ENCODE measurements around the gene PROM1.

Gene PROM1

DNA sequence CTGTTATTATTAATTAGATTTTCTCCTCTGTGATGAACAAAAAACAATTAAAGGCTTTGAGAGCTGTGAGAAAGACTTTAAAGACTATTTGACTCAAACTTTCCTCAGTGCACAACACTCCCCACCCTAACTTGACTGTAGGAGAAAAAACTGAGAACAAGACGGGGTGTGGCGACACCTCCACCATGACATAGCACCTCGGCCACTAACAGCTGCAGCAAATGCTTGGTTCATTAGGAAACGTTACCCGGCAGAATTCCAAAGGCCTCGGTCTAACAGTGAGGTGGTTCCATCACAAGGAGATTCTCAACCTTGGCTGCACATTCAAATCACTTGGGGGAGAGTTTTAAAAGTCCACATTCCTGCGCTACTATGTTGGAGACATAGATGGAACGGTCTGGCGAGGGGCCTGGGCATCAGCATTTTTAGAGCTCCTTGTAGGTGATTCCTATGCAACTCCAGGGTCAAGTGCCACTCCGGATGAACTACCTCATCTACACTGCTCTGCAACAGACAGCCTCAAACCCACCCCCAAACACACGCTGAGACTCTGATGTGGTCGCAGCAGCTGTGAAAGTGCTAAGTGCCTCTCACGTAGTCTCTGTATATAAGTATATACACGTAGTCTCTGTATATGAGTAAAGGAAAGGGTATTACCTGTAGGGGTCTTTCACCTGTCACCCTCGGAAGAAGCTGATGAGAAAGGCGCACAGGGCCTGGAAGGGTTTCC lies 121.9 kb downstream of the PROM1 start:
- FAIRE-seq (no peak), DNase-seq (ENCODE audit: insufficient read length, low spot score) (no peak)
- TF ChIP-seq POLR2A (IDR thresholded peaks at IDR 0.05; ENCODE audit: low read depth, low read length): no peak

DNA sequence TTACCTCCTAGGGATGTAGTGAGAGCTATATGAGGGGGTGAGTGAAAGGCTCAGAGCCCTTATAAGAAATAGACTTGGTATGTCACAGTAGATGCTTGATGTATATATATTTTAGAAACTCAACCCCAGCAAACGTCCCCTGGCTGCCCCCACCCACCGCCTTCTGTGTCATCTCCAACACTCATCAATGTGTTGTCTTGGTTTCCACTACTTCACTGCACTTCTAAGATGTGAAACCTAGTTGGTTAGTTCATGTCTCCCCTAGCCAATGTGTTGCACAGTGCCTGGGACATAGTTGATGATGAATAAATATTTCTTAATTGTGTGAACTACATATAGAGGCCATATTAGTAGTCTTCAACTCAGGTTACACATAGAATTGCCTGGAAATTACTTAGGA lies 125.3 kb downstream of the PROM1 start:
- no peak for FAIRE-seq
- no peak for TF ChIP-seq POLR2A (IDR thresholded peaks at IDR 0.05; ENCODE audit: low read depth, low read length)
- no peak for DNase-seq (ENCODE audit: insufficient read length, low spot score)

DNA sequence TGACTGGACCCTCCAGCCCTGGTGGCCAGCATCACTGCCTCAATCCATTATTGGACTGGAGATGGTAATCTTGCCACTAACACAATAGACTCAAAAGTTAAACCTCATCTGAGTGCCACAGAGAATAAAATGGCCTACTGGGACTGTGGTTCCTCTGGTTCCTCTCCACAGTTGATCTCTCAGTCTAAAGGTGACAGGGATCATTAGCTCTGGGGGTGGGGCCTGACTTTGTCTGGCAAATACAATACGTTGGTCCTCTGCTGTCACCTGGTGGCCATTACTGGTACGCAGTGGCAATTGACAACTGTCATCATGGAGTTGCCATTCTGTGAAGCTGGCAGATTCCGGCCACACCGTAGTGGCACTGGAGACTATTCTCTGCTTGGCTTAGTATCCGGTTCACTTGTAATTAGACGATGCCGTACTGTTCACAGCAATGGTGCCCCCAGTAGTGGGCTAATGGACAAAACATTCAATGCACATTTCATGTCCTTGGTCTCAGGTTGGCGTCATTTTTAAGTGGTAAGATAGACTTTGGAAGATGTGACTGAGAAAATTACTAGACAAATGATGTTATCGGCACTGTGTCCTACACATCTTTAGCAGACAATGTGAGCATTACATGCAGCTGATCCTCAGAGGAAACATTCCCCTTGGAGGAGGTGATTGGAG lies 127.5 kb downstream of the PROM1 start:
- FAIRE-seq: no peak

DNA sequence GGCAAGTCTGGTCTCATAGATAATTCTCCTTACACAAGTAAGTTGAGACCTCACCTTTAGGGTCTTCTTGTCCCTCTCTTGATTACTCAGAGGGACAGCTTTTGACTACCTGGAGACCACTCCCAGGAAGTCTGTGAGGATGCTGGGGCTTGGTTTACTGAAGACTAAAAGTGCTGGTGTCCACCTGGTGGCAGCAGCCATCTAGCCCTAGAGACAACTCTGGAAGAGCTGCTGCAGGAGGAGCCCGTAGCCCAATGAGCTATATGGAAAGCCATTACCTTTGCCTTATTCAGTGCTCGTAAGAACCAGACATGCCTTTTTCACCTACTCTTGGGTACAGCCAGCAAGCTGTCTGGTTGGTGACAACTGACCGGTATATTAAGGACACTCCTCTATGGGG lies 128.2 kb downstream of the PROM1 start:
- FAIRE-seq (no peak), DNase-seq (ENCODE audit: insufficient read length, low spot score) (no peak)
- TF ChIP-seq POLR2A (IDR thresholded peaks at IDR 0.05; ENCODE audit: low read depth, low read length): no peak

More for the DNA sequence above, 127.5 kb downstream of the PROM1 start:
- peak; percentile 36 for DNase-seq (ENCODE audit: insufficient read length, low spot score)
- no peak for TF ChIP-seq POLR2A (IDR thresholded peaks at IDR 0.05; ENCODE audit: low read depth, low read length)

DNA sequence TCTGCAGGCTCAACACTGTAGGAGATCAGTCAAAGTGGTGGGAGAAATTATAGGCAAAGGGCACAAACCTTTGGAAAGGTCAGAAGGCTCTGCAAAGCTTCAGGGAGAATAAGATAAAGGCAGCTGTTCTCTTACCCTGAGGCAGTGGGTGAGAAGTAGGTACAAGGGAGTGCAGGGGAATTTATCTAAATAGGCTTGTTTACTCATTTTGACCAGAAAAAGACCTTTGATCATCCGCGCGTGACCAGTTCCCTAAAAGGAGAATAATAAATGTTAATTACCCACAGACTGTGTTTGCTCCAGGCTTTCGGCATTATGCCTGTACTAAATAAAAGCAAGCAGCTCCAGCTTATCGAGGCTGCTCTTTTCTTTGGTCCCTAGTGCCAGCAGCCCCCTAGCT lies 130.2 kb downstream of the PROM1 start:
- no peak for TF ChIP-seq POLR2A (IDR thresholded peaks at IDR 0.05; ENCODE audit: low read depth, low read length)
- no peak for DNase-seq (ENCODE audit: insufficient read length, low spot score)
- FAIRE-seq: no peak

- DNase-seq (ENCODE audit: insufficient read length, low spot score) (no peak), FAIRE-seq (no peak)
- TF ChIP-seq POLR2A (IDR thresholded peaks at IDR 0.05; ENCODE audit: low read depth, low read length): no peak
Measured at GRCh38 chr4:15951781-15952180, 132.0 kb downstream of the PROM1 start.

- FAIRE-seq (no peak), DNase-seq (ENCODE audit: insufficient read length, low spot score) (no peak)
- TF ChIP-seq POLR2A (IDR thresholded peaks at IDR 0.05; ENCODE audit: low read depth, low read length): no peak
Measured at GRCh38 chr4:15948826-15949225, 135.0 kb downstream of the PROM1 start.

- no peak for TF ChIP-seq POLR2A (IDR thresholded peaks at IDR 0.05; ENCODE audit: low read depth, low read length)
- no peak for FAIRE-seq
Measured at GRCh38 chr4:15947684-15948083, 136.1 kb downstream of the PROM1 start.

DNA sequence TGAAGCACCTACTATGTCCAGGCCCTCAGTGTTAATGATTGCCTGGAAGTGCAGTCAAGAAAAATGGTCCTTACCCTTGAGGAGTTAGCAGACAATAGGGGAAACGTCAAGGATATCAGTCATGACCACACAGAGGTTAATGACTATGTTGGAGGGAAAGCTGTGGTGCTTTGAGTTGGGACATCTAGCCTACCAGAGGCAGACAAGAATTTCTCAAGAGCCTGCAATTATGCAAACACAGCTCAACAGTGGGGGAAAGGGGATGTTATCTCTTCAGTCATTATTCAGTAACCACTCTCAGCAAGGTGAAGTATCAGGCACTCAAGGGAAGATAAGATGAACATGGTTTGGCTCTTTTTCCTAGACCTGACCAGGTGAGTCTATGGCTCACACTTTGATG lies 138.3 kb downstream of the PROM1 start:
- FAIRE-seq: no peak
- DNase-seq (ENCODE audit: insufficient read length, low spot score): no peak
- no peak for TF ChIP-seq POLR2A (IDR thresholded peaks at IDR 0.05; ENCODE audit: low read depth, low read length)

More at GRCh38 chr4:15947684-15948083, 136.1 kb downstream of the PROM1 start:
- no peak for DNase-seq (ENCODE audit: insufficient read length, low spot score)

DNA sequence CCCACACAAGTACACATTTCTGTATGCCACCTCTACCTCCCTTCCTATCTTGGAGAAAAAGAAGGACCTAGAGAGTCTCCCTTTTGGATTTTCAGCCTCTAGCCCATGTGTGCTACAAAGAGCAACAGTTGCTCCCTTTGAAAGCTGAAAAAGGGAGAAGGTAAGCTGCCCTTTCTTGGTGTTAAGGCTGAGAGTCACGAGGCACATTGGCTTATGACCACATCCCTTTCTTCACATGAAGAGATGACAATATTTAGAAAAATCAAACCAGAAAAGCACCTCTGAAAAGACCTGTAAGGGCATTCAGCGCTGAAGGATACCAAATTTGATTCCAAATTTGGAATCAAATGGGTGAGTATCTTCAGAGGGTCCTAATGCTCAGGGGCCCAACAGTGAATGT lies 138.9 kb downstream of the PROM1 start:
- DNase-seq (ENCODE audit: insufficient read length, low spot score) (no peak), FAIRE-seq (no peak)
- TF ChIP-seq POLR2A (IDR thresholded peaks at IDR 0.05; ENCODE audit: low read depth, low read length): no peak

GRCh38 chr4:15942283-15942682 lies 141.5 kb downstream of the PROM1 start:
- DNase-seq (ENCODE audit: insufficient read length, low spot score) (no peak), FAIRE-seq (no peak)
- no peak for TF ChIP-seq POLR2A (IDR thresholded peaks at IDR 0.05; ENCODE audit: low read depth, low read length)

DNA sequence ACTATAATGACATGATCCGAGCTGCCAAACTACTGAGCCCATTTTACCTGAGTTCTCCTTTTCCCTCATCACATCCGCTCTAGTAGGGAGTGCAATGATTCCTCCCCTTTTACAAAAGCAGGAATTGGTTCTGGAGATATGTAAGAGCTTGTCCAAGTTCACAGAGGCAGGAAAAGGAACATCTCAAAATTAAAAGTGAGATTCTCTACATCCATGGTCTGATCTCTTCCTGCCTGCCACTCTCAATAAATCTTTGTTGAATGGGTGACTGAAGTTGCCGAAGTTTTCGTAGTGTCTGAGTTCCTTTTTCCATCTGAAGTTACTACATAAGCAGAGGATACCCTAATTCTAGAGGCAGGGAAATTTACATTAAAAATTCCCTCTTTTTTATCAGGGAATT lies 145.2 kb downstream of the PROM1 start, which contains the start of gene FGFBP1:
Gene FGFBP1, minus strand, starts transcription at position 101 of the 400 bp plus-strand sequence. CDS start 2,108 bp downstream, outside the sequence.
- DNase-seq (ENCODE audit: insufficient read length, low spot score) (no peak), FAIRE-seq (no peak)
- TF ChIP-seq POLR2A (IDR thresholded peaks at IDR 0.05; ENCODE audit: low read depth, low read length): no peak

DNA sequence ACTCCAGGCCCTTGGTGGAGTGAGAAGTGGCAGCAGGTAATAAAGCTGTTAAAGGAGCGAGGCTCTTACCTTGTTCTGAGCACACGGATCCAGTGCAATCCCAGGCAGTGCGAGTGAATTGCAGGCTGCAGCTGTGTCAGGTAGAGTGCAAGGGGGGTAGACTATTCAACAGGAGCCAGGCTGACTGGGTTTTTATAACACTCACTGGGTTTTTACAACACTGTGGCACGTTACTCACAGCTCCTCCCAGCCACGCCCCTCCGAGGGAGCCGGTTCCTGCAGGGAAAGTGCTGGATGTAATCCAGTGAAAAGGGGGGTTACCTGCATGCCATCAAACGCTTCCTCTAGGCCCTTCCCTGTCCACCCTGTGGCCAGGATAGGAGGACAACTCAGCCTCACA lies 145.6 kb downstream of the PROM1 start:
- DNase-seq (ENCODE audit: insufficient read length, low spot score) (no peak), FAIRE-seq (no peak)
- TF ChIP-seq POLR2A (IDR thresholded peaks at IDR 0.05; ENCODE audit: low read depth, low read length): no peak

GRCh38 chr4:15936495-15936894 lies 147.3 kb downstream of the PROM1 start:
- TF ChIP-seq POLR2A (IDR thresholded peaks at IDR 0.05; ENCODE audit: low read depth, low read length): no peak
- DNase-seq (ENCODE audit: insufficient read length, low spot score) (no peak), FAIRE-seq (no peak)

All from H54 (cell line).